NB4 (cell line): ENCODE results near the gene CCDC159.

Experiments used
- POLR2A ChIP-seq: IDR thresholded peaks from 2 replicates; pipeline ENCODE4 v1.6.1; 2011; ENCODE audit warnings: mild to moderate bottlenecking; ENCODE audit not compliant: insufficient read length; ENCODE audit errors: extremely low read depth
- TF ChIP-seq, protein P1 (sequence below): IDR thresholded peaks from one replicate; pipeline ENCODE4 v1.5.1; 2012; ENCODE audit warnings: low read depth, low read length
- TF ChIP-seq, protein P2 (sequence below): IDR thresholded peaks from 2 replicates; pipeline ENCODE4 v1.6.1; 2011; ENCODE audit warnings: low read depth, low read length

DNA sequence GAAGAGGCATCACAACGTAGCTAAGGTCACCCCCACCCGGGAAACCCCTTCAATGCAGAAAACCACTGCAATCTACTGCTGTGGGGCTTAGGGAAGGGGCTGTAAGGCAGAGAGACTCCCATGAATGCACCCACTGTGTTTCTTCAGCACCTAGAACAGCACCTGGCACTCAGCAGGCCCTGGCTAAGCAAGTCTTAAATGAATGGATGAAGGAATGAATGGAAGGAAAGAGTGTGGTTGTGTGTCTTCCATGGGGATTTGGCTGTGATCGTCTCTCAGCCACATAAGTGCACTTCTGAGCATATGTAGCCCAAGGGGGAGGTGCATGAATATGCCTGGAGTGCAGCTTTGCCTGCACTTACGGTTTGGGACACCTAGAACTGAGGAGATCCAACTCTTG, 2.9 kb downstream of the CCDC159 start:
- TF ChIP-seq, protein P1, sequence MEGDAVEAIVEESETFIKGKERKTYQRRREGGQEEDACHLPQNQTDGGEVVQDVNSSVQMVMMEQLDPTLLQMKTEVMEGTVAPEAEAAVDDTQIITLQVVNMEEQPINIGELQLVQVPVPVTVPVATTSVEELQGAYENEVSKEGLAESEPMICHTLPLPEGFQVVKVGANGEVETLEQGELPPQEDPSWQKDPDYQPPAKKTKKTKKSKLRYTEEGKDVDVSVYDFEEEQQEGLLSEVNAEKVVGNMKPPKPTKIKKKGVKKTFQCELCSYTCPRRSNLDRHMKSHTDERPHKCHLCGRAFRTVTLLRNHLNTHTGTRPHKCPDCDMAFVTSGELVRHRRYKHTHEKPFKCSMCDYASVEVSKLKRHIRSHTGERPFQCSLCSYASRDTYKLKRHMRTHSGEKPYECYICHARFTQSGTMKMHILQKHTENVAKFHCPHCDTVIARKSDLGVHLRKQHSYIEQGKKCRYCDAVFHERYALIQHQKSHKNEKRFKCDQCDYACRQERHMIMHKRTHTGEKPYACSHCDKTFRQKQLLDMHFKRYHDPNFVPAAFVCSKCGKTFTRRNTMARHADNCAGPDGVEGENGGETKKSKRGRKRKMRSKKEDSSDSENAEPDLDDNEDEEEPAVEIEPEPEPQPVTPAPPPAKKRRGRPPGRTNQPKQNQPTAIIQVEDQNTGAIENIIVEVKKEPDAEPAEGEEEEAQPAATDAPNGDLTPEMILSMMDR: no peak
- TF ChIP-seq, protein P2, sequence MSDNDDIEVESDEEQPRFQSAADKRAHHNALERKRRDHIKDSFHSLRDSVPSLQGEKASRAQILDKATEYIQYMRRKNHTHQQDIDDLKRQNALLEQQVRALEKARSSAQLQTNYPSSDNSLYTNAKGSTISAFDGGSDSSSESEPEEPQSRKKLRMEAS: no peak
- no peak for TF ChIP-seq POLR2A
